ENCODE measurements around the gene SPN.
"Not testable (repeated sequence)": the region's sequence is repeated elsewhere in the genome, so short reads cannot be mapped to it uniquely, and the experiment has no call there.

- not testable (repeated sequence) for TF ChIP-seq POLR2A, CTCF (IDR thresholded peaks at IDR 0.05)
Measured at GRCh38 chr16:29629318-29629717, 33.7 kb upstream of the SPN start.
